Rectal smooth muscle tissue (tissue), 1 donor: ENCODE results near the gene RNH1.
A peak's percentile ranks its signal among the peaks of the same experiment; 100 is the strongest.
"Not testable (repeated sequence)": the region's sequence is repeated elsewhere in the genome, so short reads cannot be mapped to it uniquely, and the experiment has no call there.

Source experiments
- H3K27ac ChIP-seq: one replicate; pipeline ENCODE4 v1.7.0; 2013; ENCODE audit warnings: low read depth, low read length, inconsistent platforms
- H3K27me3 ChIP-seq: one replicate; pipeline ENCODE4 v1.7.0; 2013; ENCODE audit warnings: low read length; ENCODE audit not compliant: control insufficient read depth, insufficient read depth
- H3K36me3 ChIP-seq: one replicate; pipeline ENCODE4 v1.7.0; 2013; ENCODE audit warnings: low read length; ENCODE audit not compliant: control insufficient read depth, insufficient read depth
- H3K4me1 ChIP-seq: one replicate; pipeline ENCODE4 v1.7.0; 2013; ENCODE audit warnings: low read length; ENCODE audit not compliant: control insufficient read depth, insufficient read depth
- H3K4me3 ChIP-seq: one replicate; pipeline ENCODE4 v1.7.0; 2013; ENCODE audit warnings: low read length
- H3K9ac ChIP-seq: one replicate; pipeline ENCODE4 v1.7.0; 2013; ENCODE audit warnings: low read length

The RNH1 gene

GRCh38 chr11:526192-526591, 19.1 kb upstream of the RNH1 start:
- H3K27ac ChIP-seq: no peak overlapping the region
- no peaks in the 10 kb centered on the region for H3K4me1 ChIP-seq
- H3K9ac ChIP-seq: no peak overlapping the region
- H3K27me3 ChIP-seq: no peaks in the 10 kb centered on the region
- no peak overlapping the region for H3K4me3 ChIP-seq
- H3K36me3 ChIP-seq: no peaks in the 10 kb centered on the region

GRCh38 chr11:521177-521688, 14.2 kb upstream of the RNH1 start:
- H3K9ac ChIP-seq: no peak overlapping the region
- no peaks in the 10 kb centered on the region for H3K27me3 ChIP-seq
- no peaks in the 10 kb centered on the region for H3K36me3 ChIP-seq
- H3K27ac ChIP-seq: no peak overlapping the region
- H3K4me1 ChIP-seq: no peaks in the 10 kb centered on the region
- H3K4me3 ChIP-seq: no peak overlapping the region

- Histone ChIP-seq H3K4me3 (no peak overlapping the region), H3K27ac (no peak overlapping the region), H3K27me3 (no peaks in the 10 kb centered on the region), H3K9ac (no peak overlapping the region), H3K4me1 (no peaks in the 10 kb centered on the region), H3K36me3 (no peaks in the 10 kb centered on the region)
Observed at GRCh38 chr11:520428-521176, 13.6 kb upstream of the RNH1 start.

- peak overlapping the region; percentile 43 for H3K4me3 ChIP-seq
- H3K9ac ChIP-seq: no peak overlapping the region
- H3K27me3 ChIP-seq: no peaks in the 10 kb centered on the region
- H3K36me3 ChIP-seq: no peaks in the 10 kb centered on the region
- peak overlapping the region; percentile 70 for H3K27ac ChIP-seq
- no peaks in the 10 kb centered on the region for H3K4me1 ChIP-seq
Observed at GRCh38 chr11:518463-519202, 11.6 kb upstream of the RNH1 start.

GRCh38 chr11:516918-517685, 10.1 kb upstream of the RNH1 start:
- H3K27ac ChIP-seq, H3K9ac ChIP-seq, H3K4me3 ChIP-seq: not testable (repeated sequence)

GRCh38 chr11:516400-516799, 9.4 kb upstream of the RNH1 start:
- Histone ChIP-seq H3K36me3 (no peaks in the 10 kb centered on the region), H3K4me1 (no peaks in the 10 kb centered on the region), H3K27ac (no peak overlapping the region), H3K9ac (no peak overlapping the region), H3K4me3 (no peak overlapping the region), H3K27me3 (no peaks in the 10 kb centered on the region)

More at GRCh38 chr11:516918-517685, 10.1 kb upstream of the RNH1 start:
- H3K36me3 ChIP-seq, H3K27me3 ChIP-seq, H3K4me1 ChIP-seq: not testable (repeated sequence)

GRCh38 chr11:515131-515530, 8.1 kb upstream of the RNH1 start:
- Histone ChIP-seq H3K27me3 (no peaks in the 10 kb centered on the region), H3K36me3 (no peaks in the 10 kb centered on the region), H3K4me1 (no peaks in the 10 kb centered on the region), H3K9ac (no peak overlapping the region), H3K4me3 (no peak overlapping the region), H3K27ac (no peak overlapping the region)

- Histone ChIP-seq H3K9ac (no peak overlapping the region), H3K27me3 (no peaks in the 10 kb centered on the region), H3K4me1 (no peaks in the 10 kb centered on the region), H3K36me3 (peaks cover 5% of the 10 kb centered on the region), H3K27ac (no peak overlapping the region), H3K4me3 (no peak overlapping the region)
Observed at GRCh38 chr11:514606-515005, 7.6 kb upstream of the RNH1 start.

- H3K27me3 ChIP-seq: no peaks in the 10 kb centered on the region
- peaks cover 8% of the 10 kb centered on the region for H3K36me3 ChIP-seq
- peaks cover under 1% of the 10 kb centered on the region for H3K4me1 ChIP-seq
- no peak overlapping the region for H3K9ac ChIP-seq
- H3K4me3 ChIP-seq: no peak overlapping the region
- no peak overlapping the region for H3K27ac ChIP-seq
Observed at GRCh38 chr11:512761-513595, 5.9 kb upstream of the RNH1 start.

- peaks cover 8% of the 10 kb centered on the region for H3K36me3 ChIP-seq
- no peak overlapping the region for H3K4me3 ChIP-seq
- peaks cover 14% of the 10 kb centered on the region for H3K4me1 ChIP-seq
- H3K9ac ChIP-seq: no peak overlapping the region
- no peaks in the 10 kb centered on the region for H3K27me3 ChIP-seq
- no peak overlapping the region for H3K27ac ChIP-seq
Observed at GRCh38 chr11:508956-509355, 1.9 kb upstream of the RNH1 start.

GRCh38 chr11:507727-508515, 879 bp upstream of the RNH1 start:
- Histone ChIP-seq H3K36me3 (peaks cover 8% of the 10 kb centered on the region), H3K27me3 (no peaks in the 10 kb centered on the region), H3K27ac (peak overlapping the region; percentile 100), H3K4me1 (peaks cover 16% of the 10 kb centered on the region), H3K4me3 (peak overlapping the region; percentile 23), H3K9ac (peak overlapping the region; percentile 30)
